ENCODE measurements around the gene DHFR2. TPM values are rescaled to one million over a fixed set of nuclear protein-coding genes. Genes with fewer than 3 reads are reported as not detected.

The DHFR2 gene
- total and polyA plus RNA-seq, 9 of the 15 experiments (the other 6 are each of a cell fraction or from before 2014, with no cell fraction given): 0.64 to 1.7 (median 1.4) TPM

GRCh38 chr3:94061297-94061696 is 1.4 kb downstream of the DHFR2 start:
- H2AFZ ChIP-seq (ENCODE audit: low read depth, low read length): no peak overlapping the region
- no peak for FAIRE-seq
- POLR2A ChIA-PET: no interaction called here

More at GRCh38 chr3:94061297-94061696, 1.4 kb downstream of the DHFR2 start:
- TF ChIP-seq MLLT1 (IDR thresholded peaks at IDR 0.05) (0 out of 4 replicates have a peak, but pooled peaks of 1 of the 2 experiments have one; percentile 23), NR3C1 (CRISPR knock-in tag; IDR thresholded peaks at IDR 0.05) (no peak), CREB3L1 (IDR thresholded peaks at IDR 0.05; ENCODE audit: borderline replicate concordance, low read depth) (no peak), SMAD3 (CRISPR knock-in tag; conservative IDR thresholded peaks at IDR 0.05) (no peak), FUS (optimal IDR thresholded peaks at IDR 0.05; ENCODE audit: low read depth, low read length) (no peak), ZFX (CRISPR knock-in tag; IDR thresholded peaks at IDR 0.05) (no peak)
- in situ Hi-C loops (cut with MboI) (no loop called here), intact Hi-C loops (cut with micrococcal nuclease) (loop anchor here (10.0 kb wide), 1 partner anchor 196 kb away; no protein-coding TSS in a partner anchor)
- Histone ChIP-seq H4K20me1 (replicated peaks; ENCODE audit: control insufficient read depth, insufficient read depth, low read length) (no peaks in the 10 kb centered on the region), H3K9me1 (ENCODE audit: control insufficient read depth, insufficient read depth, low read length) (no peaks in the 10 kb centered on the region), H3K4me3 (no peak overlapping the region), H3K9me3 (replicated peaks; ENCODE audit: control insufficient read depth, insufficient read depth, low read depth, low read length) (no peaks in the 10 kb centered on the region), H3K9ac (ENCODE audit: insufficient read depth in 1 of 2, low read depth in 2 of 2, low read length in 2 of 2) (no peak overlapping the region), H3K27me3 (ENCODE audit: control insufficient read depth in 2 of 2, insufficient read depth in 2 of 2, low read length in 2 of 2) (no peaks in the 10 kb centered on the region), H3K4me2 (ENCODE audit: insufficient read depth, low read length) (no peak overlapping the region), H3K36me3 (ENCODE audit: control insufficient read depth, insufficient read depth, low read length) (peaks cover 4% of the 10 kb centered on the region; the same call in 1 of the 3 replicates), H3K27ac (ENCODE audit: extremely low read depth, low read depth, low read length) (no peak overlapping the region), H3K79me2 (ENCODE audit: control insufficient read depth, insufficient read depth, low read length) (peaks cover 29% of the 10 kb centered on the region), H3K4me1 (replicated peaks in 1 of 2; ENCODE audit: control insufficient read depth in 2 of 2, insufficient read depth in 2 of 2, low read length in 2 of 2) (peaks cover 5% of the 10 kb centered on the region in 2 experiments; a peak in 2 of 5 replicates)
- ATAC-seq (no peak), DNase-seq (ENCODE audit: extremely low read depth in 1 of 4, low spot score in 3 of 4) (no peak)
- CTCF ChIA-PET (ENCODE audit: low intra/inter-chr PET ratio): no interaction called here
- no TSS peak for BruUV-seq (replicated peaks)
- 90% methylated on average over 11 of the region's 13 CpGs for WGBS (ENCODE audit: insufficient coverage, low coverage, missing lambda C conversion rate)

All from K562 (cell line).